Measurements from ENCODE around the gene PARD3B.

DNA sequence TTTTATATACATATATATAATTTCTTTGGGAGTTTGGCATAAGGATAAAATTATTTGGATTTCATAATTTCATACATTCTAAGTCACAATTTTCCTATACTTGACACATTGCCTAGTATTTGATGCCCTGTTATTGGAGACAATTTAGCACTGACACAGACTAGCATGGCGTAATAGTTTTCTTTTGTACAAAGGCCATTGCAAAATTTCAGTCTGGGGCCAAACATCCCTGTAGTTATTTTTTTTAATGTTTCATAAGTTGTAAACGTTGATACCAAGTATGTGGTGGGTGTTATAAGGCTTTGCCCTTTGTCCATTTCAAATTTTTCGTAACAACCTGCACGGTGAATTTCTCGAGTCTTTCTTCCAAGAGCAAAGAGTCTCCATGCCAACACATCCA is 1041.4 kb downstream of the PARD3B start:
- TF ChIP-seq POLR2A (IDR thresholded peaks at IDR 0.05; ENCODE audit: low read depth, low read length), result no peak
- TF ChIP-seq POLR2AphosphoS5 (IDR thresholded peaks at IDR 0.05; ENCODE audit: low read depth, low read length), result no peak
- TF ChIP-seq TAF1 (IDR thresholded peaks at IDR 0.05; ENCODE audit: borderline replicate concordance, low read depth, low read length), result no peak

All from GM12892 (cell line).